Lower lobe of right lung (tissue), 2 donors: Measurements from ENCODE around the gene UNC80. TPM values are rescaled to one million over a fixed set of nuclear protein-coding genes. Genes with fewer than 3 reads are reported as not detected.

ENCODE experiments used
- ATAC-seq, 2 donors: fragments of 200-7000 bp; cut with Tn5 transposase; one replicate each; pipeline ENCODE4 v1.9.1; 2020 to 2022; ENCODE audit warnings: mild to moderate bottlenecking in 2 of 2, moderate library complexity in 2 of 2
- DNase-seq: peaks from one replicate; pipeline ENCODE4 v3.0.0-alpha.2; 2020
- H3K27ac ChIP-seq: fragments of 200-600 bp; one replicate; pipeline ENCODE4 v1.8.0; 2022
- H3K27me3 ChIP-seq: fragments of 200-600 bp; one replicate; pipeline ENCODE4 v1.8.0; 2022; ENCODE audit warnings: low read depth
- H3K36me3 ChIP-seq: fragments of 200-600 bp; one replicate; pipeline ENCODE4 v1.8.0; 2022; ENCODE audit warnings: mild to moderate bottlenecking
- H3K4me1 ChIP-seq: fragments of 200-600 bp; one replicate; pipeline ENCODE4 v1.8.0; 2022
- H3K4me3 ChIP-seq: fragments of 200-600 bp; one replicate; pipeline ENCODE4 v1.8.0; 2022; ENCODE audit warnings: mild to moderate bottlenecking
- H3K9me3 ChIP-seq: fragments of 200-600 bp; one replicate; pipeline ENCODE4 v1.8.0; 2022
- intact Hi-C: fragments of 100-400 bp; cut with DNase I; formaldehyde crosslinking; loops from one replicate; pipeline ENCODE4 v1.11.0; 2022
- total RNA-seq: library from RNA; stranded (reverse); fragmentation: NEBNext Ultra II Directional; extraction: Animal tissue kit (Norgen Biotek cat#: 25700); gene quantifications from one replicate; pipeline ENCODE4 v1.2.1, GENCODE V29; 2021
- TF ChIP-seq, protein P1 (sequence below): fragments of 200-600 bp; IDR thresholded peaks from one replicate; pipeline ENCODE4 v1.8.0; 2022; ENCODE audit warnings: antibody characterized with exemption, mild to moderate bottlenecking
- donor health status: DM: no; HTN: yes; CAD: no; lungs with severe emphysema.

Gene UNC80
- total RNA-seq, 1 donor from 2014 or later = not detected

DNA sequence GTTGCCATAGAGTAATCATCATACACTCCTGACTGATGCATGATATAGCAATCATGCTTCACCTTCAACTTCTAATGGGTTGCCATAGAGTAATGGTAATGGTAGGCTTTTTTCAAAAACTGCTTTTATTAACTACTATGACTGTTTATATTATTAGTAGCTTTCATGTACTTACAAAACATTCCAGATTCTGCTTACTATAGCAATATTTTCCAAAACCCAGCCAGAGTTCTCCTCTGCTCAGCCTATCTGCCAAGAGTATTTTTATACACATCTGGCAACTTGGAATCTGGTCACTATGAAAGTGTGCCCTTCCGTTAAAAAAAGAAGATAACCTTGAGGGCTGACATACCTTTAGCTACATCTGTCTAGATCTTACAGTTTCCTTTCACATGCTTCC, 5.0 kb upstream of the UNC80 start:
- no peaks in the 10 kb centered on the region for H3K9me3 ChIP-seq
- TF ChIP-seq, protein P1, sequence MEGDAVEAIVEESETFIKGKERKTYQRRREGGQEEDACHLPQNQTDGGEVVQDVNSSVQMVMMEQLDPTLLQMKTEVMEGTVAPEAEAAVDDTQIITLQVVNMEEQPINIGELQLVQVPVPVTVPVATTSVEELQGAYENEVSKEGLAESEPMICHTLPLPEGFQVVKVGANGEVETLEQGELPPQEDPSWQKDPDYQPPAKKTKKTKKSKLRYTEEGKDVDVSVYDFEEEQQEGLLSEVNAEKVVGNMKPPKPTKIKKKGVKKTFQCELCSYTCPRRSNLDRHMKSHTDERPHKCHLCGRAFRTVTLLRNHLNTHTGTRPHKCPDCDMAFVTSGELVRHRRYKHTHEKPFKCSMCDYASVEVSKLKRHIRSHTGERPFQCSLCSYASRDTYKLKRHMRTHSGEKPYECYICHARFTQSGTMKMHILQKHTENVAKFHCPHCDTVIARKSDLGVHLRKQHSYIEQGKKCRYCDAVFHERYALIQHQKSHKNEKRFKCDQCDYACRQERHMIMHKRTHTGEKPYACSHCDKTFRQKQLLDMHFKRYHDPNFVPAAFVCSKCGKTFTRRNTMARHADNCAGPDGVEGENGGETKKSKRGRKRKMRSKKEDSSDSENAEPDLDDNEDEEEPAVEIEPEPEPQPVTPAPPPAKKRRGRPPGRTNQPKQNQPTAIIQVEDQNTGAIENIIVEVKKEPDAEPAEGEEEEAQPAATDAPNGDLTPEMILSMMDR = no peak
- H3K4me3 ChIP-seq = no peak overlapping the region
- H3K27ac ChIP-seq = no peak overlapping the region
- DNase-seq (no peak), ATAC-seq (no peak)
- peaks cover 9% of the 10 kb centered on the region for H3K27me3 ChIP-seq
- H3K36me3 ChIP-seq = no peaks in the 10 kb centered on the region
- H3K4me1 ChIP-seq = no peaks in the 10 kb centered on the region
- intact Hi-C loops = no loop called here

DNA sequence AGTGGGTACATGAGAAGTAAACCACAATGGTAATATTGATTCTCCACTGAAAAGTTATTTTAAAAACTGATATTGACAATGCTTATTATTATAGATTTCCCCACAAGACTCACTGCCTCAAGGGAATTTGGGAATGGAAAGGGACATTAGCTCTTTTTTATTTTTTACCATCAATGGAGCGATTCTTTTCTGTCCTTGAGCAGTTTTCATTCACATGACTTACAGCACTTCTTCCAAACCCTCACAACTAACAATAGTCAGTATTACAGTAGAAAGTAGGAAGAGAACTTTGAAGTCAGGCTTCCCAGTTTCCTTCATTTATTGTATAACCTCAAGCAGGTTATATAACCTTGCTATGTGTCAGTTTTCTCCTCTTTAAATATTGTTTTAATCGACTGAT, 4.3 kb upstream of the UNC80 start:
- ATAC-seq (no peak), DNase-seq (no peak)
- no peaks in the 10 kb centered on the region for H3K9me3 ChIP-seq
- no peak overlapping the region for H3K4me3 ChIP-seq
- no peak overlapping the region for H3K27ac ChIP-seq
- intact Hi-C loops = no loop called here
- peaks cover 13% of the 10 kb centered on the region for H3K27me3 ChIP-seq
- H3K36me3 ChIP-seq = no peaks in the 10 kb centered on the region
- TF ChIP-seq, protein P1 = no peak
- H3K4me1 ChIP-seq = no peaks in the 10 kb centered on the region

- Histone ChIP-seq H3K27ac (no peak overlapping the region), H3K4me1 (no peaks in the 10 kb centered on the region), H3K9me3 (no peaks in the 10 kb centered on the region), H3K4me3 (no peak overlapping the region), H3K27me3 (peaks cover 16% of the 10 kb centered on the region), H3K36me3 (no peaks in the 10 kb centered on the region)
- intact Hi-C loops = no loop called here
- ATAC-seq (no peak), DNase-seq (no peak)
- TF ChIP-seq, protein P1 = no peak
These were observed 3.1 kb upstream of the UNC80 start for GRCh38 chr2:209768557-209768956.

GRCh38 chr2:209772290-209772685, 656 bp downstream of the UNC80 start:
- Histone ChIP-seq H3K36me3 (no peaks in the 10 kb centered on the region), H3K4me3 (no peak overlapping the region), H3K27me3 (peaks cover 32% of the 10 kb centered on the region), H3K4me1 (no peaks in the 10 kb centered on the region), H3K27ac (no peak overlapping the region), H3K9me3 (no peaks in the 10 kb centered on the region)
- no peak for DNase-seq
- intact Hi-C loops = no loop called here
- TF ChIP-seq, protein P1 = no peak
- no peak for ATAC-seq

GRCh38 chr2:209773377-209773776, 1.7 kb downstream of the UNC80 start:
- DNase-seq (no peak), ATAC-seq (no peak)
- no peak overlapping the region for H3K27ac ChIP-seq
- H3K36me3 ChIP-seq = no peaks in the 10 kb centered on the region
- TF ChIP-seq, protein P1 = no peak
- peaks cover 32% of the 10 kb centered on the region for H3K27me3 ChIP-seq
- no peak overlapping the region for H3K4me3 ChIP-seq
- H3K4me1 ChIP-seq = no peaks in the 10 kb centered on the region
- intact Hi-C loops = no loop called here
- H3K9me3 ChIP-seq = no peaks in the 10 kb centered on the region

GRCh38 chr2:209787416-209787815, 15.8 kb downstream of the UNC80 start:
- Histone ChIP-seq H3K27ac (no peak overlapping the region), H3K4me1 (no peaks in the 10 kb centered on the region), H3K36me3 (no peaks in the 10 kb centered on the region), H3K9me3 (no peaks in the 10 kb centered on the region), H3K27me3 (no peaks in the 10 kb centered on the region), H3K4me3 (no peak overlapping the region)
- no peak for DNase-seq
- no peak for ATAC-seq
- TF ChIP-seq, protein P1 = no peak
- intact Hi-C loops = no loop called here
